ENCODE measurements around the gene SLC25A5.

The SLC25A5 gene

GRCh38 chrX:119505945-119506344, 37.7 kb downstream of the SLC25A5 start:
- DNase-seq (ENCODE audit: low spot score), result no peak

DNA sequence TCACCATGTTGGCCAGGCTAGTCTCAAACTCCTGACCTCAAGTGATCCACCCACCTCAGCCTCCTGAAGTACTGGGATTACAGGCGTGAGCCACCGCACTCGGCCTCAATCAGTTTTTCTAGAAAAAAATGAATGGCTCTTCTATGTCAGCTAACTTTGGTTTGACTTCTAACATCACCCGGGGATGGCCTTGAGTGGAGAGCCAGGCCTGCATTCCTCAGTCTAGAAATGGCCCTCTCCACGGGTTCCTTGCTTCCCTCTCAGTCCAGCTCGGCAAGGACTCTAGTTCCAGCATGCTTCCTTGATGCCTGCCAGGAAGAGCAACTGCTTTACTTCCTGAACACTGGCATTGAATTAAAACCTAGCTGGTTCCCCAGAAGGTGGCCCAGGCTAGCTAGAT, 39.0 kb downstream of the SLC25A5 start:
- no peak for DNase-seq (ENCODE audit: low spot score)

GRCh38 chrX:119512146-119512800, 44.0 kb downstream of the SLC25A5 start:
- no peak for DNase-seq (ENCODE audit: low spot score)

- peak; percentile 62 for DNase-seq (ENCODE audit: low spot score)
Measured at GRCh38 chrX:119516157-119516702, 48.0 kb downstream of the SLC25A5 start.

- no peak for DNase-seq (ENCODE audit: low spot score)
Measured at GRCh38 chrX:119518371-119518770, 50.1 kb downstream of the SLC25A5 start.

All from CD4-positive, alpha-beta T cell treated with Interleukin-15 for 4 hours (primary cell).